ENCODE data around the gene NGB. TPM values are rescaled to one million over a fixed set of nuclear protein-coding genes. Genes with fewer than 3 reads are reported as not detected.
"Not testable (repeated sequence)": the region's sequence is repeated elsewhere in the genome, so short reads cannot be mapped to it uniquely, and the experiment has no call there.

Gene NGB
- total RNA-seq, 1 donor from 2014 or later, result not detected

- intact Hi-C loops (cut with micrococcal nuclease), result no loop called here
Observed at GRCh38 chr14:77296906-77297305, 25.9 kb upstream of the NGB start.

DNA sequence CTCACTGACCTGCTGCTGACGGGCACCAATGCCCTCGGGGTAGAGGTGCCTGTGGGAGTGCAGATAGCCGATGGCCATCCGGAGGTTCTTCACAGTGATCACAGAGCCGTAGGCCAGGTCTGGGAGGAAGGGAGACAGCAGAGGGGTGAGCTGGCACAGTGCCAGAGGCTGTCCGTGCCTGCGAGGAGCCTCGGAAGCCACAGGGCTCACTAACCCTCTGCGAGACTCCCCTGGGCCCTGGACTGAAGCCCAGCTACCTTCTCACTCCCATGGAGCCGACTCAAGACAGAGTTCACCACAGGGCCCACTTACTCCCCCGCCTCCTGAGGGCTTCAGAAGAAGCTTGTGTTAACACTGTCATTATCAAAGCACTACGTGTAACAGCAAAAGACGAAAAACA is 25.1 kb upstream of the NGB start:
- intact Hi-C loops (cut with micrococcal nuclease), result no loop called here

GRCh38 chr14:77290705-77291104 is 19.7 kb upstream of the NGB start:
- intact Hi-C loops (cut with micrococcal nuclease), result no loop called here

DNA sequence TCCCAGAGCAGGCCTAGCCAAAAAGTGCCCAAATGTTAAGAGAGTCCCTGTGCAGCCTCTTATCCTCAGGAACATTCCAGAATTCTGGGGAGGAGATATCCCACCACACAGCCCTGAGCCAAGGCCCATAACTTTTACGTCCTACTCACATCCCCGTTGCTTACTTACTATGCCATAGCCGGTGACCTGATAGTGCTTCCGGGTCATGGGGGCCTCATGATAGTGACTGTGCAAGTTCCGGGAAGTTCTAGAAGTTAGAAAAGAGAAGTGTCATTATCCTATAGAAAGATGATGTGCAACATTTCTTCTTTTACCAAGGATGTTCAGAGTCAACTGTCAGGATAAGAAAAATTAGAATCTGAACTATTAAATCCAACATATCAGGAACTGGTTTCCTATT is 15.6 kb upstream of the NGB start:
- intact Hi-C loops (cut with micrococcal nuclease), result no loop called here

DNA sequence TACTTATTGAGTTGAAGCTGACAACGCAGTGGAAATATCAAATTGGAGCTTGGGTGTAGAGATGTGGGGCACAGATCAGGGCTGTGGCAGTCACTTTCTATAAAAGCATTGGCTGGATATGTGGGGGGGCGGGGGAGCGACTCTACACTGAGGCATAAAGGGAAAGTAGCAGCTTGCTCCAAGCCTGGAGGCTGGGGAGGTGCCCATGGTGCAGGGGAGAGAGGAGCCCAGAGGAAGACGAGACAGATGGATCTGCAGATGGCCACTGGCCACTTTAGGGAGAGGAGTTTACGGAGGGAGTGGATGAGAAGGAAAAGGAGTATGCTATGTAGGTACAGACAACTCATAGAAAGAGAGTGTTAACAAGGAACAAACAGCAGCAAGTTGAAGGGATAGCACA is 13.5 kb upstream of the NGB start:
- intact Hi-C loops (cut with micrococcal nuclease), result no loop called here

GRCh38 chr14:77284066-77284465 is 13.1 kb upstream of the NGB start:
- intact Hi-C loops (cut with micrococcal nuclease), result no loop called here

- intact Hi-C loops (cut with micrococcal nuclease), result no loop called here
Observed at GRCh38 chr14:77281852-77282410, 10.9 kb upstream of the NGB start.

DNA sequence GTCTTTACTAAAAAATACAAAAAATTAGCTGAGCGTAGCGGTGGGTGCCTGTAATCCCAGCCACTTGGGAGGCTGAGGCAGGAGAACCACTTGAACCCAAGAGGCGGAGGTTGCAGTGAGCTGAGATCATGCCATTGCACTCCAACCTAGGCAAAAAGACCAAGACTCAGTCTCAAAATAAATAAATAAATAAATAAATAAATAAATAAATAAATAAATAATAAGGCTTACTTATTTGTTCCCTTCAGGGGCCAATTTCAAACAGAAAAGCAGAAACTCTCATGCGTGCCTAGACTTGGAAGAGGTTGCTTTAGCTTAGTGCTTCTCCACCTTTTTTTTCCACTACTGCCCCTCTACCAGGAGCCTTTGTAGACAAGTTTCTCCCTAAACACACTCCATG is 9.9 kb upstream of the NGB start:
- intact Hi-C loops (cut with micrococcal nuclease), result not testable (repeated sequence)

DNA sequence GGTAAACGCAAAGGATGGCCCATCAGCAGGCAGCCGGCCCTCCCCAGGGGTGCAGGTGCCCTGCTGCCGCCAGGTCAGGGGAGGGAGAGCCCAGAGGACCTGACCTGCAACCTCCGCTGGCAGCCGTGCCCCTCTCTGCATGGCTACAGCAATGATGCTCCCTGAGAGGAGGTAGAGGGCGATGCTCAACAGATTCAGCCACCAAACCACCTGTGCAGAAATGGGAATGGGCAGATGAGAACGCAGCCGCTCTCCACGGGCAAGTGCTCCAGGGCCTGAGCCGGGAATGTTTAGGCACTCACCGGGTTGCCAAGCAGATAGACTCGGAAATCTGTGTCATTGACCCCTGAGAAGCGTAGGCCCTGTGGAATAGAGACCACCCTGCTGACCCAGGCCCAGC is 8.7 kb upstream of the NGB start:
- intact Hi-C loops (cut with micrococcal nuclease), result no loop called here

- intact Hi-C loops (cut with micrococcal nuclease), result no loop called here
Observed at GRCh38 chr14:77278461-77279230, 7.6 kb upstream of the NGB start.

DNA sequence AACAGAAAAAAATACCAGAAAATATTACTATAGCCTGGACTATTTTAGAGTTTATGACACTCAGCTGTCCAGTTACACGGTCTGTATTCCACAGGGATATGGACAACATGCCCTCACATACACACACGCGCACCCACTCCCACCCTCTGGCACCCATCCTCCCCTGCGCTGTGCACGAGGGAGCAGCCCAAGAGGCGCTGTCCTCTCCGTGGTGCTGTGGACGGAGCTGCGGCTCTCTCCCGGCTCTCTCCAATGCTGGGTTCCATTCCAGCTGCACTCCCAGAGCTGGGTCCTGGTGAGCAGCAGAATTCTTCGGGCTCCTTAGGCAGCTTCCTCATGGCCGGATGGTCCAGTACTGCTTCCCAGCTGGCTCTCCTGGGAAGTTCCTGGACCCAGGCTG is 6.0 kb upstream of the NGB start:
- intact Hi-C loops (cut with micrococcal nuclease), result no loop called here

DNA sequence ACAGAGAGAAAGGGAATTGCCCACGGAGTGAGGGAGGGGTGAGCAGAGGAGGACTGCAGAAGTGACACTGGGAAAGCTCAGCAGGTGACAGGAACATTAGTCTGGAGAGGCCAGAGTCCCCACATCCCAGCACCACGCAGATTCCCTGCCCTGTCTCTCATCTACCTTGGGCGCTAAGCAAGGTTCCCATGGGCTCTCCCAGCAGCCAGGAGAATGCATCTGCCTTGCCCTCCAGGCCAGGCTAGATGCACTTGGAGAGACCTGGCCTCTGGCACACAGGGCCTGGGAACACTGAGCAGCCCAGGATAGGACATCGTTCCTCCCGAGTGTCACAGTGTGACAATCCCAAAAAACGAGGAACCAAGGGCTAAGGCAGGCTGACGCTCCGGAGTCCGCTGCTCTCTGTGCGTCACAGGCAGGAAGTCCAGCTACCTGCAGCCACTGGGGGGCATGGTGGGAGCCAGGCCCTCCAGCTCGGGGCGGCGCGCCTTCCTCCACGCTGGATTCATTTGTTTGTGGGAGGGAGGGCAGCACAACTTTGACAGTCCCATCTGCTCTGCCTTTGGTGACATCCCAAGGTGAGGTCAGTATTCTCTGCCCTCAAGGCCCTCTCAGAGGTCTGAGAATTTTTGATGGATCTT is 5.4 kb upstream of the NGB start:
- intact Hi-C loops (cut with micrococcal nuclease), result no loop called here

GRCh38 chr14:77275601-77276017 is 4.6 kb upstream of the NGB start:
- intact Hi-C loops (cut with micrococcal nuclease), result no loop called here

GRCh38 chr14:77275041-77275580 is 4.1 kb upstream of the NGB start:
- intact Hi-C loops (cut with micrococcal nuclease), result no loop called here

GRCh38 chr14:77273796-77274195 is 2.8 kb upstream of the NGB start:
- intact Hi-C loops (cut with micrococcal nuclease), result no loop called here

- intact Hi-C loops (cut with micrococcal nuclease), result no loop called here
Observed at GRCh38 chr14:77272261-77272660, 1.3 kb upstream of the NGB start.

DNA sequence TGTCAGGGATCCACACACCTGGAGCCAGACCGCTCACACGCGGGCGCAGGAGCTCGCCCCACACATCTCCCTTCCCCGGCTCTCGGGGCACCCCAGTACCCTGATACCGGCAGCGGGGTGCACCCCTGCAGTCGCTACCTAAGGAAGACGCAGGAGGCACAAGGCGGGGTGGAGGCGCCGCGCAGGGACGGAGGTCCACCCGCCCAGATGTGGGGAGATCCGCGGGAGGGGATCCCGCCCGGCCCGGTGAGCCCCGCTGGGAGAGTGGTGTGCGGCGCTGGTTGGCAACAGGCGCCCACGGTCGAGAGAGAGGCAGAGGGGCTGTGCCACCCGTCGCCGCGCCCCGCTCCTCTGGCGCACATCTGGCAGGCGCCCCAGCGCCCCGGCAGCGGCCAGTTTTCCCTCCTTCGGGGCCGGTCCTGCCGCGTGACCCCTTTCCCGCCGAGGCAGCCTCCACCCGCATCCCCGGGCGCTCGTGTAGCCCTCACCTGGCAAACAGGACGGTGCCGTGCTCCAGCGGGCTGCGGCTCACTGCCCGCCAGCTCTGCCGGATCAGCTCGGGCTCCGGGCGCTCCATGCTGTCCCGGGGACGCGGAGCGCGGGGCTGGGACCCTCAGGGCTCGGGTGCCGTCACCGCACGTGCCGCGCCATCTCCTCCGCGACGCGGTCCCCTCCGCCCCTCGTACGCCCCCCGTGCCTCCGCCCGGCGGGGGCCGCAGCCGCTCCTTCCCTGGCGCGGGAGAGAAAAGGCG is 469 bp downstream of the NGB start:
- intact Hi-C loops (cut with micrococcal nuclease), result no loop called here

DNA sequence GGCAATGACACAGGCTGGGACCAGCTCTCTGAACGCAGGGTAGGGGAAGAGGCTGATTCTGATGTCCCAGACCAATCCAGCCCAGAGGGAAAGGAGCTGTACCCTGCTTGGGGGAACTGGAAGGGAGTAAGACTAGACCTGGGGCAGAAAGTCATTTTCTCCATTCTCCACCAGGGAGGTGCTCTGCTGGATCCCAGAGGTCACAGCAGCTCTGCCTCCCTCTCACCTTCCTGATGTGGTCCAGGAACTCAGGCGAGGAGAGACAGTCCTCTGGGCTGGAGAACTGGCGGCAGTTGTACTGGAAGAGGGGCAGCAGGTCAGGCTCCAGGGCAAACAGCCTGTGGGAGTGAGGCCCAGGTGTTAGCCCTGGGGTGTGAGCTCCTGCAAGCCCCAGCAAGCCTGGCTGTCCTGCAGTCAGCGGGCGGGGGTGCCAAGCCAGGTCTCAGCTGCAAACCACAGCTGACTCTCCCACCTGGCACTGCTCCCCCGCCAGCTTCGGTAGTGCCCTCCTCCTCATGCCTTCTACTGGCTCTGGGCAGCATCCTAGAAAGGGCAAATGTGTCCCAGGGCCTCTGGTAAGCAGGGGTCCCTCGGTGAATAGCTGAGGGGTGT is 1.9 kb downstream of the NGB start:
- intact Hi-C loops (cut with micrococcal nuclease), result no loop called here

DNA sequence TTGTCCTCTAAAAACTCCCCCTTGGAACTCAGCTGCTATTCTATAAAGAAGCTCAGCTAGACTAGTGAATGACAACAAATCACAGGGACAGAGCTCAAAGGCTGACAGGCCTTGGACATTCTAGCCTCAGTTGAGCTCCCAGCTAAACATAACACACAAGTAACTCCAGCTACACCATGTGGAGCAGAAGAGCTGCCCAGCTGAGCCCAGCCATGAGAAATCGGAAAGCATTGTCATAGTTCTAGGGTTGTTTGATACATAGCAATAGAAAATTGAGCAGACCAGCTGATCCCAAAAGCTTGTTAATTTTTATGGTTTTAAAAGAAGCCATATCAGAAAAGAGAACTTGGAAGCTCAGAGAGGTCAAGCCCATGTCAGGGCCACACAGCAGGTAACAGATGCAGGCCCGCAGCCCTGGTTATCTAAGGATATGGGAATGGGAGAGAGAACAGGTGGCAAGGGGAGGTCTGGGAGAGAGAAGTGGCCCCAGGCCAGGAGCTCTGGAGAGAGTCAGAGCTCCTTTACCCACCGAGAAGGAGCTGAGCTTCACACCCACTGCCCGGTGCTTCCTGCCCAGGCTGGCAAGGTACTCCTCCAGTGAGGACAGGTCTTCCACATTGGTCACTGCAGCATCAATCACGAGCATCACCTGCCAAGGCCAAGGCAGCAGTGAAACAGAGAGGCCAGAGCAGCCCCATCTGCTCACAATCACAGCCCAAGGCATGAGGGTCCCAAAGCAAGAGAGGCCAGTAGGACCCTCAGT is 2.9 kb downstream of the NGB start:
- intact Hi-C loops (cut with micrococcal nuclease), result no loop called here

DNA sequence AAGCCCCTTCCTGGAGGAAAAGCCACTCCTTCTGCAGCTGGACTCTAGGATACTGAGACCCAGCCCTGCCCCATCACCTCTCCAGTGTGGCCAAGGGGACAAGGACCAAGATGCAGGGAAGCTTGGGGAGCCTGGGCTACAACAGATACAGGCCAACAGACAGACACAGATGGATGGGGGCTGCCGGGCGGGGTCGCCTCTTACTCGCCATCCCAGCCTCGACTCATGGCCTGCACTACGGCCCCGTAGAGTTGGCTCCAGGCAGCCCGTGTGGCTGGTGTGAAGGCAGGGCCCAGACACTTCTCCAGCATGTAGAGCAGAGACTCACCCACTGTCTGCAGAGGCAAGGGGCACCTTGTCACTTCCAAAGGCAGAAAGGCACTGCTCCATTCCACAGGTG is 4.7 kb downstream of the NGB start:
- intact Hi-C loops (cut with micrococcal nuclease), result no loop called here

Measured in T-helper 1 cell treated with Interleukin-12 subunit alpha and Interleukin-12 subunit beta and Interleukin-4 antibody, amounts not matched to agents 30 ng/mL and 1 ng/mL, for 36 hours (primary cell).